Caco-2 (cell line): ENCODE measurements around the gene CHI3L2. TPM values are rescaled to one million over a fixed set of nuclear protein-coding genes. Genes with fewer than 3 reads are reported as not detected.

Experiments used
- BruUV-seq: library from RNA; stranded (reverse); fragments of 400-500 nt; replicated peaks from 2 replicates; lab custom pipeline; 2021; lab: Mats Ljungman, UMichigan
- CTCF ChIA-PET: fragments of 300-600 bp; sonication (Branson Sonifier 250); formaldehyde crosslinking; loops from one replicate; lab custom pipeline; 2022; ENCODE audit warnings: antibody characterized with exemption; lab: Charles Lee
- POLR2A ChIA-PET: fragments of 300-600 bp; sonication (Branson Sonifier 250); formaldehyde crosslinking; loops from one replicate; lab custom pipeline; 2022; ENCODE audit warnings: antibody characterized with exemption; lab: Charles Lee
- DNase-seq, 2 experiments: peaks; one replicate each; pipeline versions ENCODE4 v3.0.0 to v3.0.0-alpha.2; 2020 to 2022
- H3K27me3 ChIP-seq: replicated peaks from 2 replicates; pipeline ENCODE4 v1.6.0; 2011; ENCODE audit warnings: low read length; ENCODE audit not compliant: control insufficient read depth, insufficient read depth
- H3K36me3 ChIP-seq: 2 replicates; pipeline ENCODE4 v1.5.1; 2011; ENCODE audit warnings: low read length; ENCODE audit not compliant: control insufficient read depth, insufficient read depth
- H3K4me1 ChIP-seq: fragments of 250-450 bp; sonication (Bioruptor Pico); 2 replicates; pipeline ENCODE4 v1.5.1; 2020; ENCODE audit warnings: mild to moderate bottlenecking
- H3K4me3 ChIP-seq: 2 replicates; pipeline ENCODE4 v1.5.1; 2011; ENCODE audit warnings: low read depth, mild to moderate bottlenecking, control low read depth, low read length
- H3K9me3 ChIP-seq: fragments of 250-450 bp; sonication (Bioruptor Pico); 2 replicates; pipeline ENCODE4 v1.5.1; 2020; ENCODE audit warnings: mild to moderate bottlenecking, moderate library complexity
- H3K27ac Mint-ChIP-seq: one replicate; pipeline ENCODE4 v1.8.0; 2022; ENCODE audit warnings: mixed read lengths; ENCODE audit not compliant: unreplicated experiment
- H3K27me3 Mint-ChIP-seq: one replicate; pipeline ENCODE4 v1.8.0; 2022; ENCODE audit warnings: mixed read lengths; ENCODE audit not compliant: insufficient read depth, unreplicated experiment
- H3K36me3 Mint-ChIP-seq: one replicate; pipeline ENCODE4 v1.8.0; 2022; ENCODE audit warnings: mild to moderate bottlenecking, mixed read lengths; ENCODE audit not compliant: insufficient read depth, unreplicated experiment
- H3K4me1 Mint-ChIP-seq: one replicate; pipeline ENCODE4 v1.8.0; 2022; ENCODE audit warnings: low read depth, mixed read lengths; ENCODE audit not compliant: unreplicated experiment
- H3K4me3 Mint-ChIP-seq: one replicate; pipeline ENCODE4 v1.8.0; 2022; ENCODE audit warnings: mild to moderate bottlenecking, moderate library complexity, mixed read lengths; ENCODE audit not compliant: unreplicated experiment
- H3K9me3 Mint-ChIP-seq: one replicate; pipeline ENCODE4 v1.8.0; 2022; ENCODE audit warnings: mixed read lengths; ENCODE audit not compliant: unreplicated experiment
- CTCF ChIP-seq, 2 experiments: fragments of 200-600 bp in 1 of 2; IDR thresholded peaks; 1 replicate in 1 of 2; 2 replicates in 1 of 2; pipeline versions ENCODE4 v1.5.1 to v1.8.0; 2011 to 2022; ENCODE audit warnings: antibody characterized with exemption in 1 of 2, control low read depth in 1 of 2, inconsistent platforms in 1 of 2, low read depth in 1 of 2, low read length in 1 of 2, mild to moderate bottlenecking in 1 of 2, moderate library complexity in 1 of 2; ENCODE audit not compliant: insufficient read depth in 1 of 2, severe bottlenecking in 1 of 2, unreplicated experiment in 1 of 2
- intact Hi-C: fragments of 100-400 bp; cut with micrococcal nuclease; formaldehyde crosslinking; loops from one replicate; pipeline ENCODE4 v1.10.0; 2022; ENCODE audit not compliant: unreplicated experiment
- total RNA-seq: library from RNA; stranded (reverse); gene quantifications from 2 replicates; pipeline ENCODE4 v1.2.3, GENCODE V29; 2022

Gene CHI3L2
- total RNA-seq, 1 experiment from 2014 or later: not detected

GRCh38 chr1:111241797-111242196, 14.3 kb downstream of the CHI3L2 start:
- Mint-ChIP-seq H3K27ac (no peak overlapping the region), H3K27me3 (no peaks in the 10 kb centered on the region), H3K4me3 (no peak overlapping the region), H3K4me1 (peaks cover 3% of the 10 kb centered on the region), H3K36me3 (no peaks in the 10 kb centered on the region), H3K9me3 (no peaks in the 10 kb centered on the region)
- peaks cover 17% of the 10 kb centered on the region for H3K4me1 ChIP-seq
- no peaks in the 10 kb centered on the region for H3K36me3 ChIP-seq
- CTCF ChIA-PET: no interaction called here
- TF ChIP-seq CTCF (IDR thresholded peaks at IDR 0.05; ENCODE audit: insufficient read depth in 1 of 2, low read depth in 1 of 2, low read length in 1 of 2, severe bottlenecking in 1 of 2, unreplicated experiment in 1 of 2): no peak
- H3K27me3 ChIP-seq: no peaks in the 10 kb centered on the region
- intact Hi-C loops: no loop called here
- POLR2A ChIA-PET: no interaction called here
- H3K9me3 ChIP-seq: no peaks in the 10 kb centered on the region
- DNase-seq: no peak
- H3K4me3 ChIP-seq: no peak overlapping the region
- BruUV-seq: no TSS peak

GRCh38 chr1:111242805-111243523, 15.5 kb downstream of the CHI3L2 start:
- H3K4me3 Mint-ChIP-seq: no peak overlapping the region
- no peaks in the 10 kb centered on the region for H3K27me3 Mint-ChIP-seq
- POLR2A ChIA-PET: no interaction called here
- no peaks in the 10 kb centered on the region for H3K4me1 Mint-ChIP-seq
- no peaks in the 10 kb centered on the region for H3K9me3 Mint-ChIP-seq
- no TSS peak for BruUV-seq
- H3K9me3 ChIP-seq: no peaks in the 10 kb centered on the region
- H3K36me3 Mint-ChIP-seq: no peaks in the 10 kb centered on the region
- no peak for TF ChIP-seq CTCF (IDR thresholded peaks at IDR 0.05; ENCODE audit: insufficient read depth in 1 of 2, low read depth in 1 of 2, low read length in 1 of 2, severe bottlenecking in 1 of 2, unreplicated experiment in 1 of 2)
- H3K36me3 ChIP-seq: no peaks in the 10 kb centered on the region
- intact Hi-C loops: no loop called here
- H3K27ac Mint-ChIP-seq: no peak overlapping the region
- H3K4me1 ChIP-seq: peaks cover 5% of the 10 kb centered on the region
- CTCF ChIA-PET: no interaction called here
- no peaks in the 10 kb centered on the region for H3K27me3 ChIP-seq
- no peak for DNase-seq
- no peak overlapping the region for H3K4me3 ChIP-seq

GRCh38 chr1:111247125-111247838, 19.8 kb downstream of the CHI3L2 start:
- no peak for TF ChIP-seq CTCF (IDR thresholded peaks at IDR 0.05; ENCODE audit: insufficient read depth in 1 of 2, low read depth in 1 of 2, low read length in 1 of 2, severe bottlenecking in 1 of 2, unreplicated experiment in 1 of 2)
- ChIA-PET CTCF (no interaction called here), POLR2A (no interaction called here)
- Mint-ChIP-seq H3K9me3 (no peaks in the 10 kb centered on the region), H3K36me3 (no peaks in the 10 kb centered on the region), H3K4me1 (no peaks in the 10 kb centered on the region), H3K27me3 (no peaks in the 10 kb centered on the region), H3K4me3 (no peak overlapping the region), H3K27ac (no peak overlapping the region)
- H3K4me1 ChIP-seq: no peaks in the 10 kb centered on the region
- H3K27me3 ChIP-seq: no peaks in the 10 kb centered on the region
- no peak overlapping the region for H3K4me3 ChIP-seq
- intact Hi-C loops: no loop called here
- no TSS peak for BruUV-seq
- no peaks in the 10 kb centered on the region for H3K9me3 ChIP-seq
- no peaks in the 10 kb centered on the region for H3K36me3 ChIP-seq
- no peak for DNase-seq
